ENCODE results near the gene NRG3. TPM values are rescaled to one million over a fixed set of nuclear protein-coding genes. Genes with fewer than 3 reads are reported as not detected.

The NRG3 gene
- total RNA-seq, 1 donor from 2014 or later: 0.74 TPM

GRCh38 chr10:82883603-82884002 lies 1008.6 kb downstream of the NRG3 start:
- Mint-ChIP-seq H3K27me3 (ENCODE audit: low read depth) (no peaks in the 10 kb centered on the region), H3K4me3 (no peak overlapping the region), H3K27ac (no peak overlapping the region), H3K4me1 (peaks cover 4% of the 10 kb centered on the region), H3K9me3 (no peaks in the 10 kb centered on the region), H3K36me3 (no peaks in the 10 kb centered on the region)
- DNase-seq (ENCODE audit: low spot score in 2 of 2, unreplicated experiment in 2 of 2): no peak
- TF ChIP-seq CTCF (IDR thresholded peaks at IDR 0.05; ENCODE audit: unreplicated experiment): no peak

- peaks cover 3% of the 10 kb centered on the region for H3K27me3 Mint-ChIP-seq (ENCODE audit: low read depth)
- no peak overlapping the region for H3K27ac Mint-ChIP-seq
- no peak for TF ChIP-seq CTCF (IDR thresholded peaks at IDR 0.05; ENCODE audit: unreplicated experiment)
- peaks cover 4% of the 10 kb centered on the region for H3K4me1 Mint-ChIP-seq
- H3K9me3 Mint-ChIP-seq: no peaks in the 10 kb centered on the region
- DNase-seq (ENCODE audit: low spot score in 2 of 2, unreplicated experiment in 2 of 2): no peak
- H3K4me3 Mint-ChIP-seq: no peak overlapping the region
- H3K36me3 Mint-ChIP-seq: no peaks in the 10 kb centered on the region
Observed at GRCh38 chr10:82887488-82887887, 1012.5 kb downstream of the NRG3 start.

GRCh38 chr10:82888809-82889455 lies 1013.9 kb downstream of the NRG3 start:
- TF ChIP-seq CTCF (IDR thresholded peaks at IDR 0.05; ENCODE audit: unreplicated experiment): no peak
- Mint-ChIP-seq H3K9me3 (no peaks in the 10 kb centered on the region), H3K36me3 (no peaks in the 10 kb centered on the region), H3K27ac (no peak overlapping the region), H3K4me1 (peaks cover 4% of the 10 kb centered on the region), H3K4me3 (no peak overlapping the region), H3K27me3 (ENCODE audit: low read depth) (peaks cover 3% of the 10 kb centered on the region)
- no peak for DNase-seq (ENCODE audit: low spot score in 2 of 2, unreplicated experiment in 2 of 2)

- TF ChIP-seq CTCF (IDR thresholded peaks at IDR 0.05; ENCODE audit: unreplicated experiment): no peak
- H3K4me3 Mint-ChIP-seq: no peak overlapping the region
- H3K36me3 Mint-ChIP-seq: no peaks in the 10 kb centered on the region
- no peak overlapping the region for H3K27ac Mint-ChIP-seq
- H3K27me3 Mint-ChIP-seq (ENCODE audit: low read depth): peaks cover 3% of the 10 kb centered on the region
- H3K4me1 Mint-ChIP-seq: peaks cover 4% of the 10 kb centered on the region
- no peak for DNase-seq (ENCODE audit: low spot score in 2 of 2, unreplicated experiment in 2 of 2)
- H3K9me3 Mint-ChIP-seq: no peaks in the 10 kb centered on the region
Observed at GRCh38 chr10:82889728-82890127, 1014.7 kb downstream of the NRG3 start.

- H3K4me1 Mint-ChIP-seq: peaks cover 4% of the 10 kb centered on the region
- H3K9me3 Mint-ChIP-seq: no peaks in the 10 kb centered on the region
- H3K4me3 Mint-ChIP-seq: no peak overlapping the region
- no peak for TF ChIP-seq CTCF (IDR thresholded peaks at IDR 0.05; ENCODE audit: unreplicated experiment)
- no peak overlapping the region for H3K27ac Mint-ChIP-seq
- no peak for DNase-seq (ENCODE audit: low spot score in 2 of 2, unreplicated experiment in 2 of 2)
- H3K27me3 Mint-ChIP-seq (ENCODE audit: low read depth): peaks cover 3% of the 10 kb centered on the region
- no peaks in the 10 kb centered on the region for H3K36me3 Mint-ChIP-seq
Observed at GRCh38 chr10:82890573-82890972, 1015.6 kb downstream of the NRG3 start.

GRCh38 chr10:82908096-82908495 lies 1033.1 kb downstream of the NRG3 start:
- Mint-ChIP-seq H3K27ac (no peak overlapping the region), H3K27me3 (ENCODE audit: low read depth) (no peaks in the 10 kb centered on the region), H3K4me1 (no peaks in the 10 kb centered on the region)

More at GRCh38 chr10:82908096-82908495, 1033.1 kb downstream of the NRG3 start:
- Mint-ChIP-seq H3K9me3 (peaks cover 7% of the 10 kb centered on the region), H3K36me3 (no peaks in the 10 kb centered on the region), H3K4me3 (no peak overlapping the region)
- TF ChIP-seq CTCF (IDR thresholded peaks at IDR 0.05; ENCODE audit: unreplicated experiment): no peak
- DNase-seq (ENCODE audit: low spot score in 2 of 2, unreplicated experiment in 2 of 2): no peak

Data from mesothelial cell of epicardium (in vitro differentiated cells).